Right renal pelvis (tissue), 4 donors: Measurements from ENCODE around the gene OSBPL9. TPM values are rescaled to one million over a fixed set of nuclear protein-coding genes. Genes with fewer than 3 reads are reported as not detected.

ENCODE experiments used
- polyA plus RNA-seq, 4 donors: library from polyadenylated mRNA; unstranded; fragments of 120-200 nt; gene quantifications; one replicate each; pipeline ENCODE4 v1.2.1, GENCODE V29; 2013; ENCODE audit not compliant: insufficient read length in 4 of 4

The OSBPL9 gene
- polyA plus RNA-seq, 4 donors: 116 to 150 (median 146) TPM

Other genes starting within 250 kb of the OSBPL9 start
- 10 to 100 TPM; 37.5 to 50.8 (median 45.6) TPM for gene EPS15, start 97.8 kb upstream of the OSBPL9 start, polyA plus RNA-seq